ENCODE data around the gene BTRC.
"Not testable (repeated sequence)": the region's sequence is repeated elsewhere in the genome, so short reads cannot be mapped to it uniquely, and the experiment has no call there.

BTRC gene

GRCh38 chr10:101585841-101586240 is 231.9 kb downstream of the BTRC start:
- no peak for DNase-seq (ENCODE audit: low read depth in 3 of 3)

GRCh38 chr10:101587725-101588653 is 234.0 kb downstream of the BTRC start, which contains the start of the genes DPCD and POLL:
Gene DPCD, plus strand, starts transcription at chr10:101588321. Its CDS starts 16 bp downstream, at chr10:101588337.
Gene POLL, minus strand, starts transcription at chr10:101588257. Its CDS starts 897 bp downstream, at chr10:101587360.
- DNase-seq (ENCODE audit: low read depth in 3 of 3) = peak; percentile 75 to 88 (median 78)

- no peak for DNase-seq (ENCODE audit: low read depth in 3 of 3)
Observed at GRCh38 chr10:101588879-101589278, 234.9 kb downstream of the BTRC start.

GRCh38 chr10:101593331-101593730 is 239.4 kb downstream of the BTRC start:
- not testable (repeated sequence) for DNase-seq (ENCODE audit: low read depth in 3 of 3)

GRCh38 chr10:101595591-101596433 is 241.8 kb downstream of the BTRC start:
- no peak for DNase-seq (ENCODE audit: low read depth in 3 of 3)

GRCh38 chr10:101597091-101597900 is 243.3 kb downstream of the BTRC start:
- no peak for DNase-seq (ENCODE audit: low read depth in 3 of 3)

- no peak for DNase-seq (ENCODE audit: low read depth in 3 of 3)
Observed at GRCh38 chr10:101601541-101601940, 247.6 kb downstream of the BTRC start.

GRCh38 chr10:101602761-101603398 is 248.9 kb downstream of the BTRC start:
- peak; percentile 24 to 33 (median 29) for DNase-seq (ENCODE audit: low read depth in 3 of 3)

Measured in stimulated activated CD4-positive, alpha-beta T cell treated with anti-CD3 and anti-CD28 coated beads, TNF-alpha, amount 100 ng/mL, for 4 hours (primary cell).